OCI-LY3 (cell line): ENCODE measurements around the gene OR10AD1.

Experiments
- CTCF ChIP-seq: fragments of 200-600, 300-600 bp; sonication (generic); IDR thresholded peaks from 2 replicates; pipeline ENCODE4 v1.5.1; 2014; ENCODE audit warnings: antibody characterized with exemption, low read length, low read depth
- EZH2phosphoT487 ChIP-seq: fragments of 200-600 bp; shearing (Covaris generic); IDR thresholded peaks from 2 replicates; pipeline ENCODE4 v1.6.1; 2018; ENCODE audit warnings: antibody characterized with exemption, mixed run types, low read depth

DNA sequence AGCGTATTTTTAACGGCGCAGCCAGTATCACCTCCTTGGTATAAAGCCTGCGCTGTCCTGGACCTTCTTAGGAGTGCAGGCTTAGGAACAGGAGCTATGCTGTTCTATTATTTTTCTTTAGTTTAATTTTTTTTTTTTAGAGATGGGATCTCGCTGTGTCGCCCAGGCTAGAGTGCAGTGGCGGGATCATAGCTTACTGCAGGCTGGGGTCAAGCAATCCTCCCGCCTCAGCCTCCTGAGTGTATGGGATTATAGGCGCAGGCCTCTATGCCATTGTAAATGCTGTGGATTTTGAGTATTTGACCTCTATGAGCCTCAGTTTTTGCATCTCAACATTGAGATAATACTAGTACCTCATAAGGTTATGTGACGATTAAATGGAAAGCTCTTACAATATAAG is 4.1 kb downstream of the OR10AD1 start:
- TF ChIP-seq CTCF (no peak), EZH2phosphoT487 (no peak)
